Measurements from ENCODE around the gene CXCR5.

DNA sequence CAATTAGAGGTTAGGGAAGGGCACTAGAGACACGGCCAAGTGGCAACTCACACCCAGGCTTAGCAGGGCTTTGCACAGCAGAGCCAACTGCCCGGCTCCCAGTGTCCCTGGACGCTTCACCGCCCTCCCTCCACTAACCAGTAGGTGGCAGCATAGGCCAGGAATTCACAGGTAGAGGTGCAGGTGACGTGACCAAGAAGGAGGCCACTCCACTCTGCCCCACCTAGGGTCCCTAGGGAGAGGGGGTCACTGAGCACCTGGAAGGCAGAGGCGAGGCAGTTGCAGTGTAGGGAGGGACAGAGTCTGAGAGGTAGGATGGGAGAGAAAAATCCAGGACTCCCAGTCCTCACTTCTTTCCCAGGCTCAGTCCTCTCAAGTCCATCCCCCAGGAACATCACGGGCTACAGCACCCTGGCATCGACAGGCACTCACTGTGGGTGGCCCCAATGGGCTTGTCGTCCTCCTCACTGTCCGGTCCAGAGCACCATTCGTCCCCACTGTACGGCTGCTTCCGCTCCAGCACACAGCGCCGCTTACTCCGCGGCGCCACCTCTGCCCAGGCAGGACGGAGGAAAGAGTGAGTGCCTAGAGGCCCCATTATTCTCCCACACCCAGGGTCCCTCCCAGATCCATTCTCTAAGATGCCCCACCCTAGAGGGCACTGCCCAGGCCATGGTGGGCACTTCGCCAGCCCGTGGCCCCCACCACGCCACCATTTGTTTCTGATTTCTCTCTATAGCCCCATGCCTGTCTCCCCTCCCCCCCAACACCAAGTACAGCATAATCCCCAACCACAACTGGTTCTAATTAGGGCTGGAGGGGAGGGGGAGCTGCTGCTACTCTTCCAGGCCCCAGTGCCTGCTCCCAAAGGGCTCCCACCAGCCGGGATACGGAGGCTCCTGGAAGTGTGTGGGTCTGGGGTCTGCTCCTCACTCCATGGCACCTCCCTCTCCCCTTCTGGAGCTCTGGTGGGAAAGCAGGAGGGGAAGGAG, 23.7 kb downstream of the CXCR5 start:
- no peak for TF ChIP-seq POLR2A (IDR thresholded peaks at IDR 0.05; ENCODE audit: low read depth, low read length)
- TF ChIP-seq, protein P1, sequence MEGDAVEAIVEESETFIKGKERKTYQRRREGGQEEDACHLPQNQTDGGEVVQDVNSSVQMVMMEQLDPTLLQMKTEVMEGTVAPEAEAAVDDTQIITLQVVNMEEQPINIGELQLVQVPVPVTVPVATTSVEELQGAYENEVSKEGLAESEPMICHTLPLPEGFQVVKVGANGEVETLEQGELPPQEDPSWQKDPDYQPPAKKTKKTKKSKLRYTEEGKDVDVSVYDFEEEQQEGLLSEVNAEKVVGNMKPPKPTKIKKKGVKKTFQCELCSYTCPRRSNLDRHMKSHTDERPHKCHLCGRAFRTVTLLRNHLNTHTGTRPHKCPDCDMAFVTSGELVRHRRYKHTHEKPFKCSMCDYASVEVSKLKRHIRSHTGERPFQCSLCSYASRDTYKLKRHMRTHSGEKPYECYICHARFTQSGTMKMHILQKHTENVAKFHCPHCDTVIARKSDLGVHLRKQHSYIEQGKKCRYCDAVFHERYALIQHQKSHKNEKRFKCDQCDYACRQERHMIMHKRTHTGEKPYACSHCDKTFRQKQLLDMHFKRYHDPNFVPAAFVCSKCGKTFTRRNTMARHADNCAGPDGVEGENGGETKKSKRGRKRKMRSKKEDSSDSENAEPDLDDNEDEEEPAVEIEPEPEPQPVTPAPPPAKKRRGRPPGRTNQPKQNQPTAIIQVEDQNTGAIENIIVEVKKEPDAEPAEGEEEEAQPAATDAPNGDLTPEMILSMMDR (conservative IDR thresholded peaks at IDR 0.05; ENCODE audit: low read depth, low read length), result peak; percentile 86
- no peak for TF ChIP-seq FOS (IDR thresholded peaks at IDR 0.05; ENCODE audit: low read depth, low read length)
- no peak for TF ChIP-seq RFX5 (IDR thresholded peaks at IDR 0.05; ENCODE audit: low read depth, low read length)
- no peak for TF ChIP-seq RCOR1 (IDR thresholded peaks at IDR 0.05; ENCODE audit: insufficient replicate concordance, low read length)
- TF ChIP-seq MXI1 (IDR thresholded peaks at IDR 0.05; ENCODE audit: borderline replicate concordance, low read depth, low read length), result 0 out of 2 replicates have a peak, but pooled peaks have one; percentile 15
- TF ChIP-seq RAD21 (IDR thresholded peaks at IDR 0.05; ENCODE audit: low read length), result peak; percentile 97
- no peak for TF ChIP-seq BHLHE40 (IDR thresholded peaks at IDR 0.05; ENCODE audit: low read depth, low read length)
- no peak for TF ChIP-seq CEBPB (IDR thresholded peaks at IDR 0.05; ENCODE audit: low read depth, low read length)
- TF ChIP-seq, protein P2, sequence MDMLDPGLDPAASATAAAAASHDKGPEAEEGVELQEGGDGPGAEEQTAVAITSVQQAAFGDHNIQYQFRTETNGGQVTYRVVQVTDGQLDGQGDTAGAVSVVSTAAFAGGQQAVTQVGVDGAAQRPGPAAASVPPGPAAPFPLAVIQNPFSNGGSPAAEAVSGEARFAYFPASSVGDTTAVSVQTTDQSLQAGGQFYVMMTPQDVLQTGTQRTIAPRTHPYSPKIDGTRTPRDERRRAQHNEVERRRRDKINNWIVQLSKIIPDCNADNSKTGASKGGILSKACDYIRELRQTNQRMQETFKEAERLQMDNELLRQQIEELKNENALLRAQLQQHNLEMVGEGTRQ (IDR thresholded peaks at IDR 0.05; ENCODE audit: low read depth, low read length), result no peak
- TF ChIP-seq NFE2L2 (IDR thresholded peaks at IDR 0.05; ENCODE audit: low read depth, low read length), result no peak
